NK-92 (cell line): Measurements from ENCODE around the gene ZNF804A.
"Not testable (repeated sequence)": the region's sequence is repeated elsewhere in the genome, so short reads cannot be mapped to it uniquely, and the experiment has no call there.

Source experiments
- DNase-seq: peaks from one replicate; lab custom pipeline; 2025; ENCODE audit not compliant: unreplicated experiment; lab: John Stamatoyannopoulos, UW

The ZNF804A gene

DNA sequence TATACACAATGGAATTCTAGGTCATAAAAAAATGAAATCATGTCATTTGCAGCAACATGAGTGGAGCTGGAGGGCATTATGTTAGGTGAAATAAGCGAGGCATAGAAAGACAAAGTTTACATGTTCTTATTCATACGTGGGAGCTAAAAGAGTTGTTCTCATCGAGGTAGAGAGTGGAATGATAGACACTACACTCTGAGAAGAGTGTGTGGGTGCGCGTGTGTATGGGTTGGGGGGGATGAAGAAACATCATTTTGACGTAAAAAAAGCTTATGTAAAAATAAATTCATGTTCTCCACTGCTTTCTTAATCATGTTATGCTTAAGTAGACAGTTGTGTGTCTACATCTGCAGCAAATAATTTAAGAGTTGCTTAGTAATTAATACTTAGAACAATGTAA lies 123.6 kb downstream of the ZNF804A start:
- no peak for DNase-seq

DNA sequence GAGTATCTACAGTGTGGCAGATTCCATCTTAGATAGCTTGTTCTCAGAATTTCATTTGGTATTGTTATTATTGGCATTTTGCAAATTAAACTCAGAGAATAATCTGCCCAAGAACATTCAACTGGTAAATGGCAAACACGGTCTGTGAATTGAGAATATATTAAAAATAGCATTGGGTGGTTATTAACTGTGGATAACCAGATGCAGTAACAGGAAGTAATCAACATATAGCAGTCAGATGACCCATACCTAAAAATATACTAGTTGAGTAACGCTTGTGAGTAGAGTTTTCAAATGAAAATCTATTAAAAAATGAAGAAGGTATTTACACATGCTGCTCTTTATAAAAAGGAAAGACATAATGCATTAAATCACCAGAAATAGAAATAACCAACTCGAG lies 129.5 kb downstream of the ZNF804A start:
- DNase-seq: no peak

DNA sequence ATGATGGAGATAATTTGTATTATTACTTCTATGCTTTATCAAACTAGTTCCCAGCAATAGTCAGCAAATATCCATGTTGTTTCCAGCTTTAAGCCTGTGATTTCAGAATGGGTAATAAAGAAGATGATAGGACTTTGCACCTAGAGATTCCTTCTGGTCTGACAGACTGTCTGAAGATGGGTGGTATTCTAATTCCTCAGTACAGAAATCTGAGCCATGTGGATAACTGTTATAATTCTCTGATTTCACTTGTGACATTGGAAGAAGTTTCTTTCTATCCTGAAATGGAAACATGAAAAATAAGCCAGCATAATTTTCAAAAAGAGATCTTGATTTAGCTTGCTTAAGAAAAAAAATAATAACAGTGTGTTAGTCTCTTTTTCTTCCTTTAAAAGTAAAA lies 130.1 kb downstream of the ZNF804A start:
- DNase-seq: no peak

DNA sequence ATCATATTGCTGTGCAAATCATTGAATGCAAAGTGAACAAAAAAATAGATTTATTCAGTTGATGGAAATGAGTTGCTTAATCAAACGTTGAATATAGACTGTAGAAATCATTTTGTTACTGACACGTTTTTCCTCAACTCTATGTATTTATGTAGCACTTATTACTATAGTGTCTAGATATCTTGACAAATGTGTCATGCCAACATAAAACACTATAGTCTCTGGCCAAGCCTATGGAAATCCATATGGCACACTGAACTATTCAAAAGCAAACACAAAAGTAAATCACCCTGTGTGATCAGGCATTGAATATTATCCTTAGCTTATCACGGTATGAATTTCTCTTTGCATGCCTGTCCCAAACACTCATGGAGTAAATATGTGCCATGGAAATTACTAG lies 131.3 kb downstream of the ZNF804A start:
- no peak for DNase-seq

DNA sequence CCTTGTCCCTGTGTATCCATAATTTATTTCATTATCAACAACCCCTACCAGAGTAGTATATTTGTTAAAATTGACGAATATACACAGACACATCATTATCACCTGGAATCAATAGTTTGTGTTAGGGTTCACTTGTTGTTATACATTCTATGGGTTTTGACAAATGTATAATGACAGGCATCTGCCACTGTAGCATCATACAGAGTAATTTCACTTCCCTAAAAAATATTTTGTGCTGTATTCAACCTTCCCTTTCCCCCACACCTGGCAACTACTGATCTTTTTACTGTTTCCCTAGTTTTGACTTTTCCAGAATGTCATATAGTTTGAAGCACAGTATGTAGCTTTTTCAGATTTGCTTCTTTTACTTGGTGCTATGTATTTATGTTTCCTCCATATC lies 132.0 kb downstream of the ZNF804A start:
- DNase-seq: no peak

DNA sequence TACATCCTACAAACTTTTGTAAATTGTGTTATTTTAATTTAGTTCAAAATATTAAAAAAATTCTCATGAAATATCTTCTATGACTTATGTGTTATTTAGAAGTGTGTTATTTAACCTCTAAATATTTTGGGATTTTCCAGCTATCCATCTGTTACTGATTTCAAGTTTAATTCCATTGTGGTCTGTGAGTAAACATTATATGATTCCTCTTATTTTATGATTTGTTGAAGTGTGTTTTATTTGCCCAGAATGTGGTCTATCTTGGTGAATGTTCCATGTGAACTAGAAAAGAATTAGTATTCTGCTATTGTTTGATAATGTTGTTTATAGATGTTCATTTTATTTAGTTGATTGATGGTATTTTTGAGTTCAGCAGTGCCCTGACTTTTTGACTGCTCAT lies 136.0 kb downstream of the ZNF804A start:
- DNase-seq: no peak

DNA sequence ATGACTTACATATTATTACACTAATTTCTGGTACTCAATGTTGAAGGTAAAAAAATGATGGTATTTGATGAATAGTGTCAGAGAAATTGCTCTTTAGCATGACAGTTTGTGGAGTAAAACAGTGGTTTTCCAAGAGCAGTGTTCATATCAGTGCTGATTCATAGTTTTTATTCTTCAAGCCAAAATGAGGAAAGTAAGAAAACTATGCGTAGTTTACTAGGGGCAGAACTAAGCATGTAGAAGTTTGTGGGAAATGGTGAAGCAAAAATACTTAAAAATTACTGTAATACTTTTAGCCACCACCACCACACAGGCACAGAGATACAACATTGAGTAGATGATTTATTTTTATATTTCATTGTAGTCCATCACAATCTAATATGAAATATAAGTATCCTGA lies 137.3 kb downstream of the ZNF804A start:
- DNase-seq: no peak

DNA sequence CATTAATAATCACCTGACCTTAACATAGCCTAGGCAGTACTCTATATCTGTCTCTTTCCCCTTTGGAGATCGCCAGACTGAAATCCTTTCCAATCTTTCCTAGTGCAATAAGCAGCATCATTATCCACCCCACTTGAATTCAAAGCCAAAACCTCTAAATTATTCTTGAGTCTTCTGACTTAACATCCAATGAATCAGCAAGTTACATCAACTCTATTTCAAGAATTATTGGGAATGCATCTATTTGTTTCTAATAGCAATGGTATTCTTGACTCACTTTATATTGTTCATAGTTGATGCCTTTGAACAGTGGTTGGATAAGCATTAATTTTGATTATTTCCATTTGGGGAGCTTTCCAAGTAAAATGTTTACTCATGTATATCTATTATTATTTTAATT lies 144.8 kb downstream of the ZNF804A start:
- no peak for DNase-seq

DNA sequence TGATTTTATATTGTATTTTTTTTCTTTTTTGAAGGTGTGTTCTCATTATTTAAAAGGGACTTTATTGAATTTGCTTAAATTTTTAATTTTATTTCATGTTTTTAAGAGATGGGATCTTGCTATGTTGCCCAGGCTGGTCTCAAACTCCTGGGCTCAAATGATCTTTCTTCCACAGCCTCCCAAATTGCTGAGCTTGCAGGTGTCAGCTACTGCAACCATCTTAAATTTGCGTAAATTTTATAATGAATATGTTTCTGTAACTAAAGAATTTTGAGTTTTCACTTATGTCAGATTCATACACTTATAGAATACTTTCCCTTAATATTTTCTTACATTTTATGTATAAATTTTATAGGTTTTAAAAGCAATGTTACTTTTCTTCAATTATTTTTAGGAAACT lies 157.8 kb downstream of the ZNF804A start:
- no peak for DNase-seq

DNA sequence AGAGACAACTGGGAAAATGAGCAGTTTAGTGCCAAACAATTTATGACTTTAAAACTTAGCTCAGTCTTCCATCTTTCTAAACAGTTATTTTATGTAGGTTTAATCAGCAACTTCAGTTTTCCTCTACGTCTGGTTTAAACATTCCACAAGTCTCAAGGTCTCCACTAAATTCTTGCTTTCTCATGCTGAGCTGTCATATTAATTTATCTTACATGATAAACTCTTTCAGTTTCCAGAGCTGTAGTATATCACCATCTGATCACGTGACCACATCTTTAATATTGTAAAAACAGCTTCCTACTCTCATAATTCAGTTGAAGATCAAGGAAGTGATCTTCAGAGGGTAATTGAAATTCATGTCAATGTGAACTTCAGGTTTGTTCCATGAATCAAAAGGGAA lies 158.6 kb downstream of the ZNF804A start:
- DNase-seq: no peak

DNA sequence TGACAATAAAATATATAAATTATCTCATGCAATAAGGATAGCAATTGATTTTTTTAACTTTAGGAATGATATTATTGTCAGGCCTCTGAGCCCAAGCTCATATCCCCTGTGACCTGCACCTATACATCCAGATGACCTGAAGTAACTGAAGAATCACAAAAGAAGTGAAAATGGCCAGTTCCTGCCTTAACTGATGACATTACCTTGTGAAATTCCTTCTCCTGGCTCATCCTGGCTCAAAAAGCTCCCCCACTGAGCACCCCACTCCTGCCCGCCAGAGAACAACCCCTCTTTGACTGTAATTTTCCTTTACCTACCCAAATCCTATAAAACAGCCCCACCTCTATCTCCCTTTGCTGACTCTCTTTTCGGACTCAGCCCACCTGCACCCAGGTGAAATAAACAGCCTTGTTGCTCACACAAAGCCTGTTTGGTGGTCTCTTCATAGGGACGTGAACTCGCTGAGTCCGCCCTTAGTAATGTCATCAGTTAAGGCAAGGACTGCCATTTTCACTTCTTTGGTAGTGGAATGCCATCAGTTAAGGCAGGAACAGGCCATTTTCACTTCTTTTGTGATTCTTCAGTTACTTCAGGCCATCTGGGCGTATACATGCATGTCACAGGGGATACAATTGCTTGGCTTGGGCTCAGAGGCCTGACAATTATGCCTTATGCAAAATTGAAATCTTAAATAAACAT lies 161.4 kb downstream of the ZNF804A start:
- not testable (repeated sequence) for DNase-seq

DNA sequence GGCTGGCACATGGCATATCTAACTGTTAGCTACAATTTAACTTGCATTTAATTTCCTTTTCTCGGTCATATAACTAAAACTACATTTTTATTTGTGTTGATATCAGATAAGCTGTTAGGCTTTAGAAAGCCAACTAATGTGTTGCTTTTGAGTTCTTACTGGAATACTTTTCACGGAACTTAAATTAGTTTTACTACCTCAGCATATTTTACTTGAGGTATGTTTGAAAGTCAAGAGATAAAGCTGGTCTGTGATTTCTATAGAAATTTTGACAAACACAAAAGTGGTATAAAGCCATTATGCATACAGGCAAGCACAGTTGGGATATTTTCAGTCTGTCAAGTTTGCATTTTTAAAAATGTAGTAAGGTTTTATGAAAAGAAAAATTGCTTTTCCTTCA lies 162.6 kb downstream of the ZNF804A start:
- no peak for DNase-seq

DNA sequence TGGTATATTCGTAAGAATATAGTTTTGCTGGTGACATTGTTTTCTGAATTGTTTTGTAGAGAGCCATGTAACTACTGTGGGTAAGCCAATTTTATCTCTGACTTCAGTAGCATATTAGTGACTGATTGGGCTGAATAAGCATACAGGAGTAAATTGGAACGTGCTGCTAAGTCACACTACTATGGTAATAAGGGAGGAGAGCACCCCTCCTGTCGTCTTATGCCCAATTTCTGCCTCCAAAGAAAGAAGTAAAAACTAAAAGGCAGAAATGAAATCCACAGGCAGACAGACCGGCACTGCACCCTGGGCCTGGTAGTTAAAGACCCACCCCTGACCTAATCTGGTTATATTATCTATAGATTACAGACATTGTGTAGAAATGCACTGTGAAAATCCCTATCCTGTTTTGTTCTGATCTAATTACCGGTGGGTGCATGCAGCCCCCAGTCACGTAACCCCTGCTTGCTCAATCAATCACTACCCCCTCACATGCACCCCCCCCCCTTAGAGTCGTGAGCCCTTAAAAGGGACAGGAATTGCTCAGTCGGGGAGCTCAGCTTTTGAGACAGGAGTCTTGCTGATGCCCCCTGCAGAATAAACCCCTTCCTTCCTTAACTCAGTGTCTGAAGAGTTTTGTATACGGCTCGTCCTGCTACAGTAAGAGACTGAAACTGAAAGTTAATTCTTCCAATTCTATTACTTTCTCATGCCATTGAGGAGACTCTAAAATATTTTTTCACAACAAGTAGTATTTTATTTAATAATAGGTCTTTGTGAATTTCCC lies 167.0 kb downstream of the ZNF804A start:
- DNase-seq: no peak

DNA sequence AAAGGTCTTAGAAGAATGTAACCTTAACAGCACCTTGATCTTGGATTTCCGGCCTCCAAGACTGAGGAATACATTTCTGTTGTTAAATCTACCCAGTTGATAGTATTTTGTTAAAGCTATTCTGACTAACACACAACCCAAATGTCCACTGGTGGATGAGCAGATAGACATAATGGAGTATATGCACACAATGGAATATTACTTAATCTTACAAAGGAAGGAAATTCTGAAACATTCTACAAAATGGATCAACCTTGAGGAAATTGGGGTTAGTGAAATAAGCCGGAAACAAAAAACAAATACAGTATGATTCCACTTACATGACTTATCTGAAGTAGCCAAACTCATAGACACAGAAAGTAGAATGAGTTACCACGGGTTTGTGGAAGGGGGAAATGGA lies 168.7 kb downstream of the ZNF804A start:
- no peak for DNase-seq

DNA sequence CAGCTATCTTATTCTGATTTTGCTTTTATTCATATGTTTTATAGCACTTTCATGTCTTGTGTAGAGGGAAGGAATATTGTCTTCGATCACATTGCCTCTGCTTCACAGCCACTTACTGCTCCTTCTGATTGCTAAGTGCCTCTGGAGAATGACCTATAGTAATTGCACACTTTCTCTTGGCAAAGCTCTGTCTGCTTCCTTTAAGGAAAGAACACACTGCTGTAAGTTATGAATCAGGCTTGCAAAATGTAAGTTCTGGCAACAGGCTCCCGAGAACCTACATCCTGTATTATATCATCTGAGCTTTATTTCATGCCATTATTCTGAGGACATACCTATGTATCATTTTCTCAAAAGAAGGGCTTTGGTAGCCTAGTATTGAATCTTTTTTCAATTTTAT lies 170.7 kb downstream of the ZNF804A start:
- no peak for DNase-seq

DNA sequence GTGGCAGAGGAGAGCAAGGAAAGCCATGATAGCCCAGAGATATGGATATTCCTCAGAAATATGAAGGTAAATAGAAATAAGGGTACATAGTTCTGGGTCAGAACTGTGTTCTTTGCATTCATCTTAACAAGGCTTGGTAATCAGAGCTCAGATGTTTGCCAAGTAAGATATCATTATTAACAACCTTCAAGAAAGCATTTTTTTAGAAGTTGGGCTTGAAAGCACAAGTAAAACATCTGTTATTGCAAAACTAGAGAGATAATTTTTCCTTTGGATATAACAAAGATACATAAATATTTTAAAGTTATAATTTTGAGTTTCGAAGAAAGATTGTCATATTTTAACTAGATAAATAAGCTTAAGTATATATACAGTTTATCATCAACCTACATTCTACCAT lies 171.4 kb downstream of the ZNF804A start:
- DNase-seq: no peak

DNA sequence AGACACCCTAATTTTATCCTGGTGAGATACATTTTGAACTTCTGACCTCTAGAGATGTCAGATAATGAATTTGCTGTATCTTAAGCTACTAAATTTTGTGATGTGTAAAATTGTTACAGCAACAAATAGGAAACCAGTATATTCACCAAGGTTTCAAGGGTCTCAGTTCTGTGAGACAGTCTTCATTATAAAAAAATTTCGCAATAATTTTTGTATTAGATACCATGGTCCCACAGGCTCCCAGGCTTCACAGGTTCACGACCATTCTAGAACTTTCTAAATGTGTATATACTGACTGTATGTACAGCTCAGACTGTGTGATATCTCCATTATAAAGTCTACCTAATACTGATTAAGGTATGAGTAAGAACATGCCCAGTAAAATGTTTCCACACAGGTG lies 181.4 kb downstream of the ZNF804A start:
- DNase-seq: no peak

DNA sequence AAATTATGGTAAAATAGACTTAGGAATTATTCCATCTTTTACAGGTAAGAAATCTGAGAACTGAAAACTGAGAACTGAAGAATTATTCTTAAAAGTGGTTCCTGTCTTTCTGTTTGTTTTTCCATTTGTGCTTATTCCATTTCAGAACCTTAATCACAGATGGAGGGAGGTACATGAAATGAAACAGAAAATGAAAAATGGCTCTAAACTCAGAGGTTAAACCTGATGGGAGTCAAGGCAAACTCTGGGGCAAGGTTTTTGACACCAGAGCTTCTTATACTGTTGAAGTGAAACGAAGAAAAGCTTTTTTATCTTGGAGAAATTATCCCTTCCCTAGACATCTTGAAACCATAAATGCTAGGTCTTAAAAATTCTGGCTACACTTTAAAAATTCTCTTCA lies 182.1 kb downstream of the ZNF804A start:
- DNase-seq: no peak

DNA sequence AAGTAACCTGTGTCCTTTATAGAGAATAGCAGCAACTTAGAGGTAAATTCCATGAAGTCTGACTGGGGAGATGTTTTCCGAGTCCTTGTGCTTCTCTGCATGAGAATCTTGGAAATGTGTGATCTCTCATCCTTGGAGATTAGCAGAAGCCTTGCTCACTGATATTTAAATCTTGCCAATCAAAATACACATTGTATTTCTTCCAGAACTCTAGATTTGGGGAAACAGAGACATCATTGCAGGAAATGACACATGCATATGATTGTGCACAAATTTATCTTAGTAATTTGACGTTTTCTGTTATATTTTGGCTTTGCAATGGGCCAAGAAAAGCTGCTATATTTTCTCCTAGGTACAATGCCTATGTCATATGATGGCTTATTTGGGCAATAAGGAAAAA lies 182.6 kb downstream of the ZNF804A start:
- DNase-seq: no peak

DNA sequence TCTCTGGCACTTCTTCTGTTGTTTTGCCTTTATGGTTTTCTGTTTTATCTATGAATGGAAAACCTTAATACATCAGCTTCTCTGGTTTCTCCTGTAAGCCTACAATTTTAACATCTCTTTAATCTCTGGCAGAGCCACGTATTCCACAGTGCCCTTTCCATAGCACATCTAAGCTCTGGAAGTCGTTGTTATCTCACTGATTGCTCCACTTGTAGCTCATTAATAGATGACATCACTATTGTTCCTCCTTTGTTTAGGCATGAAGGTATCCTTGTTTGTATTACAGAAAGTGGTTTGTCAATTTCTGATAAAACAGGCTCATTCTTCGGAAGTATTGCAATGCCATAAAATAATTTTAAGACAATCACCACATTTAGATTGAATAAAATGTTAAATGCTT lies 185.2 kb downstream of the ZNF804A start:
- DNase-seq: no peak

DNA sequence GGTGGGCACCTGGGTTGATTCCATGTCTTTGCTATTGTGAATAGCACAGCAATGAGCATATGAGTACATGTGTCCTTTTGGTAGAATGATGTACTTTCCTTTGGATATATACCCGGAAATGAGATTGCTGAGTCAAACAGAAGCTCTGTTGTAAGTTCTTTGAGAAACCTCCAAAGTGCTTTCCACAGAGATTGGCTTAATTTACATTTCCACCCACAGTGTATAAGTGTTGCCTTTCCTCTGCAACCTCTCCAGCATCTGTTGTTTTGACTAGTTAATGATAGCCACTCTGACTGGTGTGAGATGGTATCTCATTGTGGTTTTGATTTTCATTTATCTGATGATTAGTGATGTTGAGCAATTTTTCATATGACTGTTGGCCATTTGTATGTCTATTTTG lies 194.8 kb downstream of the ZNF804A start:
- no peak for DNase-seq

DNA sequence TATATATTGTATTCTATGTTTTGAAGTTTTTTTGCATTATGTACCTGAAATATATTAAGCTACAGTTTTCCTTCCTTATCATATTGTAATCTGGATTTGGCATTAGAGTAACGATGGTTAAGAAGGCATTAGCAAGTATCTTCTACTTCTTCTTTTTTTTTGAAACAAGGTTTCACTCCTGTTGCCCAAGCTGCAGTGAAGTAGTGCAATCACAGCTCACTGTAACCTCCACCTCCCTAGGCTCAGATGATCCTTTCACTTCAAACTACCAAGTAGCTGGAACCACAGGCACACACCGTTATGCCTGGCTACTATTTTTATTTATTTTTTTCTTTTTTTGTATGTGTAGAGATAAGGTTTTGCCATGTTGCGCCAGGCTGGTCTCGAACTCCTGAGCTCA lies 201.1 kb downstream of the ZNF804A start:
- no peak for DNase-seq

DNA sequence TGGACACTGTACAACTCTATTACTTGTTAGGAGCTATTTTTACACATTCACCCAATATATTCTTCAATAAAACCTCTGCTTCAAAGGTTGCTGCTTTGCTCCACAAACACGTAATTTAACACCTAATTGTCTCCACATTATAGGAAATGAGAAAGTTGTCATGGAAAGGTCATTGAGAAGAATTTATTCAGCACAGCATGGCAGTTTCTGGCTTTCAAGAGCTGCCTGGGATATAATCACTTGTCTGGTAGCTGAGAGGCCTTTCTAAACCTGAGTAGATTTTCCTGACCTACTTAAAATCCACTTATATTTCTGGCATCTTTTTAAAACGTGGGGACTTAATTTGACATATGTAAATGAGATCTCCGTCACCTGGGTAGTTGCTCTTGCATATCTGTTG lies 216.1 kb downstream of the ZNF804A start:
- no peak for DNase-seq
